ENCODE measurements around the gene GPR89B. TPM values are rescaled to one million over a fixed set of nuclear protein-coding genes. Genes with fewer than 3 reads are reported as not detected.

The GPR89B gene
- total RNA-seq, 1 donor from 2014 or later: 6.2 TPM

DNA sequence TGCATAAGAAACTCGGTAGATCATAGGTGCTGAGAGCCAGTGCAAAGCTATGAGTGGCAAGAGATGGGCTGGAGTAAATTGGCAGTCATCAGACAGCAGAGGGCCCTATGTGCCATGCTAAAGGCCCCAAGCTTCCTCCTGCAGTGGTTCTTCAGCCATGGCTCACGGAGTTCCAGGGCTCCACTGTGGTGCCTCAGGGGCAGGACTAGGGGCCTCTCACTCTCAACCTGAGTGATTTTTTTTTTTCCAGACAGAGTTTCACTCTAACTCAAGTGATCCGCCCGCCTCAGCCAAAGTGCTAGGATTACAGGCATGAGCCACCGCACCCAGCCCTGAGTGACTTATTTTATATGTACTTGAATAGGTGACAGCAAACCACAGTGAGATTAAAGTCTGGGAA is 36.0 kb upstream of the GPR89B start:
- no peaks in the 10 kb centered on the region for H3K27me3 ChIP-seq (ENCODE audit: low read depth)
- DNase-seq: no peak
- no peak overlapping the region for H3K4me3 ChIP-seq
- no peaks in the 10 kb centered on the region for H3K36me3 ChIP-seq
- TF ChIP-seq, protein P1, sequence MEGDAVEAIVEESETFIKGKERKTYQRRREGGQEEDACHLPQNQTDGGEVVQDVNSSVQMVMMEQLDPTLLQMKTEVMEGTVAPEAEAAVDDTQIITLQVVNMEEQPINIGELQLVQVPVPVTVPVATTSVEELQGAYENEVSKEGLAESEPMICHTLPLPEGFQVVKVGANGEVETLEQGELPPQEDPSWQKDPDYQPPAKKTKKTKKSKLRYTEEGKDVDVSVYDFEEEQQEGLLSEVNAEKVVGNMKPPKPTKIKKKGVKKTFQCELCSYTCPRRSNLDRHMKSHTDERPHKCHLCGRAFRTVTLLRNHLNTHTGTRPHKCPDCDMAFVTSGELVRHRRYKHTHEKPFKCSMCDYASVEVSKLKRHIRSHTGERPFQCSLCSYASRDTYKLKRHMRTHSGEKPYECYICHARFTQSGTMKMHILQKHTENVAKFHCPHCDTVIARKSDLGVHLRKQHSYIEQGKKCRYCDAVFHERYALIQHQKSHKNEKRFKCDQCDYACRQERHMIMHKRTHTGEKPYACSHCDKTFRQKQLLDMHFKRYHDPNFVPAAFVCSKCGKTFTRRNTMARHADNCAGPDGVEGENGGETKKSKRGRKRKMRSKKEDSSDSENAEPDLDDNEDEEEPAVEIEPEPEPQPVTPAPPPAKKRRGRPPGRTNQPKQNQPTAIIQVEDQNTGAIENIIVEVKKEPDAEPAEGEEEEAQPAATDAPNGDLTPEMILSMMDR (IDR thresholded peaks at IDR 0.05; ENCODE audit: borderline replicate concordance): no peak
- H3K4me1 ChIP-seq: peaks cover 25% of the 10 kb centered on the region
- intact Hi-C loops (cut with micrococcal nuclease): loop anchor here (5.0 to 10.0 kb wide), 3 partner anchors 170 to 395 kb away; no protein-coding TSS in a partner anchor
- H3K9me3 ChIP-seq (replicated peaks): no peaks in the 10 kb centered on the region
- H3K27ac ChIP-seq (replicated peaks): no peak overlapping the region

GRCh38 chr1:147892731-147893214 is 35.4 kb upstream of the GPR89B start:
- H3K27me3 ChIP-seq (ENCODE audit: low read depth): no peaks in the 10 kb centered on the region
- H3K27ac ChIP-seq (replicated peaks): no peak overlapping the region
- TF ChIP-seq, protein P1 (IDR thresholded peaks at IDR 0.05; ENCODE audit: borderline replicate concordance): peak; percentile 96
- DNase-seq: no peak
- no peaks in the 10 kb centered on the region for H3K36me3 ChIP-seq
- H3K4me1 ChIP-seq: peaks cover 29% of the 10 kb centered on the region
- no peaks in the 10 kb centered on the region for H3K9me3 ChIP-seq (replicated peaks)
- intact Hi-C loops (cut with micrococcal nuclease): loop anchor here (5.0 to 10.0 kb wide), 3 partner anchors 170 to 395 kb away; no protein-coding TSS in a partner anchor
- no peak overlapping the region for H3K4me3 ChIP-seq

GRCh38 chr1:147895123-147895522 is 33.1 kb upstream of the GPR89B start:
- no peak overlapping the region for H3K4me3 ChIP-seq
- peaks cover 11% of the 10 kb centered on the region for H3K27me3 ChIP-seq (ENCODE audit: low read depth)
- H3K9me3 ChIP-seq (replicated peaks): no peaks in the 10 kb centered on the region
- H3K36me3 ChIP-seq: no peaks in the 10 kb centered on the region
- DNase-seq: no peak
- intact Hi-C loops (cut with micrococcal nuclease): loop anchor here (10.0 kb wide), 1 partner anchor 250 kb away; no protein-coding TSS in a partner anchor
- H3K4me1 ChIP-seq: peaks cover 18% of the 10 kb centered on the region
- TF ChIP-seq, protein P1 (IDR thresholded peaks at IDR 0.05; ENCODE audit: borderline replicate concordance): no peak
- H3K27ac ChIP-seq (replicated peaks): no peak overlapping the region

GRCh38 chr1:147897029-147897752 is 31.0 kb upstream of the GPR89B start:
- Histone ChIP-seq H3K4me1 (peaks cover 13% of the 10 kb centered on the region), H3K27me3 (ENCODE audit: low read depth) (peaks cover 11% of the 10 kb centered on the region), H3K36me3 (no peaks in the 10 kb centered on the region), H3K27ac (replicated peaks) (no peak overlapping the region), H3K9me3 (replicated peaks) (no peaks in the 10 kb centered on the region), H3K4me3 (no peak overlapping the region)
- no peak for DNase-seq
- TF ChIP-seq, protein P1 (IDR thresholded peaks at IDR 0.05; ENCODE audit: borderline replicate concordance): no peak
- intact Hi-C loops (cut with micrococcal nuclease): loop anchor here (10.0 kb wide), 1 partner anchor 252 kb away; no protein-coding TSS in a partner anchor

DNA sequence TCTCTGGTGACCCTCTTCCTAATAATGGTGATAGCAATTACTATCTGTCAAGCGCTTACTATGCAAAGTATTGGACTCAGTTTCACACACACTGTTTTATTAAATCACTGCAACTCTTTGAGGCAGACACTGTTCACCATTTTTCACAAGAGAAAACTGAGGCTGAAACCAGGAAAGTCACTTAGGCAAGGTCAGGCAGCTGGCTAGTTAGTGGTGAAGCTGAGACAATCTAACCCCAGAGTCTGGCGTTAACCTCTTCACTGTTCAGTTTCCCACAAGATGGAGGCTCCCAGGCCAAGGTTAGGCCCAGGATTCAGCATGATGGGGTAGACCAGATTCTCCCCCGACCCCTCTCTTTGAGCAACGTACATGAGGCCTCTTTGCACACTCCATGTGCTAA is 30.4 kb upstream of the GPR89B start:
- Histone ChIP-seq H3K4me3 (no peak overlapping the region), H3K4me1 (peaks cover 8% of the 10 kb centered on the region), H3K27me3 (ENCODE audit: low read depth) (peaks cover 11% of the 10 kb centered on the region), H3K27ac (replicated peaks) (no peak overlapping the region), H3K36me3 (no peaks in the 10 kb centered on the region), H3K9me3 (replicated peaks) (no peaks in the 10 kb centered on the region)
- TF ChIP-seq, protein P1 (IDR thresholded peaks at IDR 0.05; ENCODE audit: borderline replicate concordance): no peak
- intact Hi-C loops (cut with micrococcal nuclease): loop anchor here (10.0 kb wide), 1 partner anchor 253 kb away; no protein-coding TSS in a partner anchor
- DNase-seq: no peak

Data from left ventricle myocardium inferior (tissue), 1 donor.